Measurements from ENCODE around the gene SYNPR.

SYNPR gene

DNA sequence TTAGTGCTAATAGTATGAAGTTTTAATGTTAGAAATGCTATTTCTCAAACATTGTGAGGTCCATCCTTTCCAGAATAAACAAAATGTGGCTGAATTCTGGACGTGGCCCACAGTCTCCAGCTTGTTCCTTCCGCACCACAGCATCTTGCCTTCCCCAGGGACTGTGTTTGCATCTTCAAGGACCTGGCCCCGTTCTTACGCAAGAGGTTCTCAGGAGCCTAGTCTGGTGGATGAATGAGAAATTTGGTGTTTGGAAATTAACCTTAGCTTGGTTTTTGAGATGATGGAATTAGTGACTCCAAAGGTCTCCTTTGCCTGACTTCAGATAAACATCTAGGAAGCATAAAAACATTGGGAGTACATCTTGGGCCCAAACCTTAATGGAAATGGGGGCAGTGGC, 18.1 kb downstream of the SYNPR start:
- WGBS, 2 experiments, result 70 to 73% methylated on average over 4 of the region's 4 CpGs
- Histone ChIP-seq H3K4me3 (ENCODE audit: insufficient read depth, low read depth, low read length) (no peak overlapping the region), H3K9me3 (ENCODE audit: control insufficient read depth, low read length) (peaks cover 4% of the 10 kb centered on the region), H3K27ac (ENCODE audit: insufficient read depth, low read depth, low read length, poor library complexity, severe bottlenecking) (no peak overlapping the region), H3K27me3 (ENCODE audit: control insufficient read depth, insufficient read depth, low read length, poor library complexity, severe bottlenecking) (no peaks in the 10 kb centered on the region), H3K36me3 (ENCODE audit: control insufficient read depth, insufficient read depth, low read length) (no peaks in the 10 kb centered on the region), H3K4me1 (ENCODE audit: control insufficient read depth, insufficient read depth, low read length) (no peaks in the 10 kb centered on the region)

DNA sequence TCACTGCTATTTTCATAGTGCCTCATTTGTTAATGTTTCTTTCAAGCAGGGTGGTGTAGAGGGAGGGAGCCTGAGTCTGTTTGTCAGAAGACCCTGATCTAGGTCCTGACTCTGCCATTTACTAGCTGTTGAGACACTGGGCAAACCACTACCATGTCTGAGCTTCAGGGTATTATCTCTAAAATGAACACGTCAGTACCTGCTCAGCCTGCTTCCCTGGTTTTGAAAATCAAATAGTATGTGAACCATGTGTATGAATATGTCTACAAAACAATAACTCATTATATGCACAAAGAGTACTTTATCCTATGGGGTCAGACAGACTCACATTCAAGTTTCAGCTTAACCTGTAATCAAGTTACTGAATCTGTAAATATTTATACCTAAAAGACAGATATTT, 25.1 kb downstream of the SYNPR start:
- no peak overlapping the region for H3K4me3 ChIP-seq (ENCODE audit: insufficient read depth, low read depth, low read length)
- H3K36me3 ChIP-seq (ENCODE audit: control insufficient read depth, insufficient read depth, low read length), result no peaks in the 10 kb centered on the region
- no peak overlapping the region for H3K27ac ChIP-seq (ENCODE audit: insufficient read depth, low read depth, low read length, poor library complexity, severe bottlenecking)
- H3K27me3 ChIP-seq (ENCODE audit: control insufficient read depth, insufficient read depth, low read length, poor library complexity, severe bottlenecking), result peaks cover 35% of the 10 kb centered on the region
- WGBS, 2 experiments, result 86 to 100% methylated on average over 1 of the region's 1 CpG
- no peaks in the 10 kb centered on the region for H3K4me1 ChIP-seq (ENCODE audit: control insufficient read depth, insufficient read depth, low read length)
- no peaks in the 10 kb centered on the region for H3K9me3 ChIP-seq (ENCODE audit: control insufficient read depth, low read length)

DNA sequence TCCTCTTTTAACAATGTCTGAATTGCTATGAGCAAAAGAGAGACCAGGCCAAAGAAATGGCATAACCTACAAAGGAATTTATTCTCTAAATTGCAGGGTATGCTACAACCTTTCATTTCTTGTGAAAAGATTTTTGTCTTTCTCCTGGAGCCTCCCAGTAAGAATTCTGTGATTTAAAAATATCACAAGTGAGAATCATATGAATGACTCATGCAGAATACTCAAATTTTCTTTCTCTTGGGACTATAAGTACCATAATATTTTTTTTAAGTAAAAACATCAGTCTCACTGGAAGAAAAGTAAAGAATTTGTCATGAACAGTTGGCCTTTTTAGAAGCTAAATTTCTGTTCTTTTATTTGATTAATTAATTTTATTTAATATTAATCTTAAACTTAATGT, 26.3 kb downstream of the SYNPR start:
- Histone ChIP-seq H3K36me3 (ENCODE audit: control insufficient read depth, insufficient read depth, low read length) (no peaks in the 10 kb centered on the region), H3K27me3 (ENCODE audit: control insufficient read depth, insufficient read depth, low read length, poor library complexity, severe bottlenecking) (peaks cover 47% of the 10 kb centered on the region), H3K4me1 (ENCODE audit: control insufficient read depth, insufficient read depth, low read length) (no peaks in the 10 kb centered on the region), H3K4me3 (ENCODE audit: insufficient read depth, low read depth, low read length) (no peak overlapping the region), H3K9me3 (ENCODE audit: control insufficient read depth, low read length) (no peaks in the 10 kb centered on the region), H3K27ac (ENCODE audit: insufficient read depth, low read depth, low read length, poor library complexity, severe bottlenecking) (no peak overlapping the region)

DNA sequence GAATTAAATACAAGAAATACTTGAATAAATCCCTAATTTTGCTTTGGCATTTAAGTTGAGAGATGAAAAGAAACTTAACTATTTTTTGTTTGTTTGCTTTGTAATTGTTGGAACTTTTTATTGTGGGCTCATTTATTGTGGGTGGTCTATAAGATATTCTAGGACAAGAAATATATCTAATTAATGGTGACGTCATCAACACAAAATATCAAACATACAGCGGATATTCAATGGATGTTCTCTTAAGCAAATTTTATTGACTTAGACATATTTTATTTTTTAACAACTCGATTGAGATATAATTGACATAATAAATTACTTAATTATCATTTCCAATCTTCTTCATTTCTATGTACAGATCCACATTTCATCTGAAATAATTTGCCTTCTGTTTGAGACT, 30.0 kb downstream of the SYNPR start:
- H3K27ac ChIP-seq (ENCODE audit: insufficient read depth, low read depth, low read length, poor library complexity, severe bottlenecking), result no peak overlapping the region
- H3K36me3 ChIP-seq (ENCODE audit: control insufficient read depth, insufficient read depth, low read length), result no peaks in the 10 kb centered on the region
- peaks cover 79% of the 10 kb centered on the region for H3K27me3 ChIP-seq (ENCODE audit: control insufficient read depth, insufficient read depth, low read length, poor library complexity, severe bottlenecking)
- H3K4me3 ChIP-seq (ENCODE audit: insufficient read depth, low read depth, low read length), result no peak overlapping the region
- no peaks in the 10 kb centered on the region for H3K9me3 ChIP-seq (ENCODE audit: control insufficient read depth, low read length)
- WGBS, 2 experiments, result 90% methylated on average over 2 of the region's 3 CpGs; no CpG with 5 or more reads in 1 of the 2 experiments
- H3K4me1 ChIP-seq (ENCODE audit: control insufficient read depth, insufficient read depth, low read length), result no peaks in the 10 kb centered on the region

DNA sequence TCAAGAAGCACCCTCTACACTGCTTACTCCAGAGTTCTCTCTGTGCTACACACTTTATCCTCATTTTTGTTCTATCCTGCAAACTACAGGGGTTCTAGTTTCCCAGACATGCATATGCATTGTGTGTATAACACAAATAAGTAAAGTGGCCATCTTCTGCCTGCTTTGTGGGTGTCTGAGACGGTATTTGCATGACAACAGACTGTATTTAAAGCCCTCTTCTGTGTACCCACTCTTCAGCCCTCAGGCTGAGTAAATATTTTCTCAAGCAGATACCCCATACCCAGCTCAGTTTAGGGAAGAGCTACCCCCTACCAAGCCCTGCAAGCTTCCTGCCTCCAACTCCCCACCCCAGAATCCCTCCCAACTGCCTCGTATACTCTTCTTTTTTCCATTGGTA, 31.7 kb downstream of the SYNPR start:
- Histone ChIP-seq H3K4me3 (ENCODE audit: insufficient read depth, low read depth, low read length) (no peak overlapping the region), H3K36me3 (ENCODE audit: control insufficient read depth, insufficient read depth, low read length) (no peaks in the 10 kb centered on the region), H3K27me3 (ENCODE audit: control insufficient read depth, insufficient read depth, low read length, poor library complexity, severe bottlenecking) (peaks cover 81% of the 10 kb centered on the region), H3K27ac (ENCODE audit: insufficient read depth, low read depth, low read length, poor library complexity, severe bottlenecking) (no peak overlapping the region), H3K9me3 (ENCODE audit: control insufficient read depth, low read length) (no peaks in the 10 kb centered on the region), H3K4me1 (ENCODE audit: control insufficient read depth, insufficient read depth, low read length) (no peaks in the 10 kb centered on the region)
- WGBS, 2 experiments, result 2 to 15% methylated on average over 2 of the region's 2 CpGs

DNA sequence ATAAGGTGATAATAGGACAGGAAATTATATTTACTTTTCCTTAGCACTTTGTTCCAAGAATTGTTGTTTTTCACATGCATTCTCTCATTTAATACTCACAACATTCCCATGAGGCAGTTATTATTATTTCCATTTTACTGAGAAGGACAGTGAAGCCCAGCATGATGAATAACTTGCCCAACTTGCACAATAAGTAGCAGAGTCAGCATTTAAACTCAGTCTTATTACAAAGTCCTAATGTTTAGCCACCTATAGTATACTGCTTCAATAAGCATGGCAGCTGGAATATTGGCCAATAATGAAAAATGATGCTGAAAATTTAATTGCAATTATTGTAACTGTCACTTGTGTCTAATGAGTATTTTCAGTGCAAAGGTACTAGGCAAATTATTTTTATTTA, 45.7 kb downstream of the SYNPR start:
- peaks cover 5% of the 10 kb centered on the region for H3K4me1 ChIP-seq (ENCODE audit: control insufficient read depth, insufficient read depth, low read length)

DNA sequence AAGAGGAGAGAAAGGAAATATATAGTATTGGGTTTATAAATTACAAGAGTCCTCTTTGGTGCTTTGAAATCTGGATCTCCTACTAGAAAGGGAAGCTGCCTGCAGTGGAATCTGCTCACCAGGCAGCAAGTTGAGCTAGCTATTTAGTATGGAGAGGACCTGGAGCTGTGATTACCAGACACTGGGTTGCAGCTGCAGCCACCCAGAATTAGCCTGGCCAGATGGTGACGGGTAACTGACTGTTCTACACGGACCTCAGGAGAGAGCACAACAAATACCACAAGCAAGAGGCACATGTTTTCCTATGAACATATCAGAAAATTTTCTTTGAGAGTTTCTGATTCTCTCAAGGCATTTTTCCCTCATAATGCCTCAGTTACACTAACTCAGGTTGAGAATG, 46.5 kb downstream of the SYNPR start:
- Histone ChIP-seq H3K4me3 (ENCODE audit: insufficient read depth, low read depth, low read length) (no peak overlapping the region), H3K36me3 (ENCODE audit: control insufficient read depth, insufficient read depth, low read length) (no peaks in the 10 kb centered on the region), H3K27ac (ENCODE audit: insufficient read depth, low read depth, low read length, poor library complexity, severe bottlenecking) (no peak overlapping the region), H3K4me1 (ENCODE audit: control insufficient read depth, insufficient read depth, low read length) (peaks cover 5% of the 10 kb centered on the region), H3K9me3 (ENCODE audit: control insufficient read depth, low read length) (no peaks in the 10 kb centered on the region), H3K27me3 (ENCODE audit: control insufficient read depth, insufficient read depth, low read length, poor library complexity, severe bottlenecking) (no peaks in the 10 kb centered on the region)
- WGBS, 2 experiments, result 77 to 85% methylated on average over 2 of the region's 2 CpGs

More for the DNA sequence above, 45.7 kb downstream of the SYNPR start:
- no peaks in the 10 kb centered on the region for H3K9me3 ChIP-seq (ENCODE audit: control insufficient read depth, low read length)
- H3K4me3 ChIP-seq (ENCODE audit: insufficient read depth, low read depth, low read length), result no peak overlapping the region
- no peak overlapping the region for H3K27ac ChIP-seq (ENCODE audit: insufficient read depth, low read depth, low read length, poor library complexity, severe bottlenecking)
- no peaks in the 10 kb centered on the region for H3K27me3 ChIP-seq (ENCODE audit: control insufficient read depth, insufficient read depth, low read length, poor library complexity, severe bottlenecking)
- H3K36me3 ChIP-seq (ENCODE audit: control insufficient read depth, insufficient read depth, low read length), result no peaks in the 10 kb centered on the region

DNA sequence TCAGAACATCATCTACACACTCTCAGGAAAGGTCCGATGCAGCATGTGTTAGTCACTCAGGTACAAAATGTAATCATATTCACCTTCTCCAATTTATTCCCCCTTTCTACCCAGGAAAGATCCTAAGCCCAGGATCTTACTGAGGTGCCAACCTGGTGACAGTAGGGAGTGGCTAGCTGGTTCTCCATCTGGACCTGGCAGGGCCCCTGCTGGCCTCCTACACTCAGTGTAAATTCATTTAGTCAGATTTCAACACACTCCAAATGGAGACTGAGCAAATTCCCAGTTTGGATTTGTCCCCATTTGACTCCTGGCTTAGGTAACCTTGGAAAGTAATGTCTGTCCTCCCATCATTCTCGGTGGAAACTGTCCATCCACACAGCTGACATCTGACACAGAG, 47.3 kb downstream of the SYNPR start:
- no peaks in the 10 kb centered on the region for H3K9me3 ChIP-seq (ENCODE audit: control insufficient read depth, low read length)

DNA sequence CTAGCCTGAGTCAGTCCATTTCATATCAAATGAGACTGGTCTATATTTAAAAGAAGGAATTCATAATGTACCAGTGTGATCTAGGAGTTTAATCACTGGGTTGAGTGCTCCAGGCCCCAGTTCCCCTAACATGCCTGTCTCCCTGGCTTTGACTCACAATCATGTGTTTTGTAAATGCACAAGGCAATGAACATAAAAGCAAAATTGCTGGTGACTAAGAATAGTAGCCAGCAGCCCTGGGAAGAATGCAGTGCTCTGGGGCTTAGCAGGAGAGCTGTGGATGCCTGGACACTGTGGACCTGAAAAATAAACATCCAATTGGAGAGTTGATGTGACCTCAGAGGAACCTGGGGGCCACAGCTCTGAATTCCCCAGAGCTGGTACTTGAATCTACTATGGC, 50.3 kb downstream of the SYNPR start:
- H3K36me3 ChIP-seq (ENCODE audit: control insufficient read depth, insufficient read depth, low read length), result no peaks in the 10 kb centered on the region
- no peaks in the 10 kb centered on the region for H3K27me3 ChIP-seq (ENCODE audit: control insufficient read depth, insufficient read depth, low read length, poor library complexity, severe bottlenecking)
- H3K9me3 ChIP-seq (ENCODE audit: control insufficient read depth, low read length), result no peaks in the 10 kb centered on the region
- no peak overlapping the region for H3K27ac ChIP-seq (ENCODE audit: insufficient read depth, low read depth, low read length, poor library complexity, severe bottlenecking)
- no peaks in the 10 kb centered on the region for H3K4me1 ChIP-seq (ENCODE audit: control insufficient read depth, insufficient read depth, low read length)
- no peak overlapping the region for H3K4me3 ChIP-seq (ENCODE audit: insufficient read depth, low read depth, low read length)

More for the DNA sequence above, 47.3 kb downstream of the SYNPR start:
- WGBS, 2 experiments, result 47 to 49% methylated on average over 2 of the region's 2 CpGs
- Histone ChIP-seq H3K4me1 (ENCODE audit: control insufficient read depth, insufficient read depth, low read length) (peaks cover 5% of the 10 kb centered on the region), H3K27ac (ENCODE audit: insufficient read depth, low read depth, low read length, poor library complexity, severe bottlenecking) (no peak overlapping the region), H3K36me3 (ENCODE audit: control insufficient read depth, insufficient read depth, low read length) (no peaks in the 10 kb centered on the region), H3K27me3 (ENCODE audit: control insufficient read depth, insufficient read depth, low read length, poor library complexity, severe bottlenecking) (no peaks in the 10 kb centered on the region), H3K4me3 (ENCODE audit: insufficient read depth, low read depth, low read length) (no peak overlapping the region)

DNA sequence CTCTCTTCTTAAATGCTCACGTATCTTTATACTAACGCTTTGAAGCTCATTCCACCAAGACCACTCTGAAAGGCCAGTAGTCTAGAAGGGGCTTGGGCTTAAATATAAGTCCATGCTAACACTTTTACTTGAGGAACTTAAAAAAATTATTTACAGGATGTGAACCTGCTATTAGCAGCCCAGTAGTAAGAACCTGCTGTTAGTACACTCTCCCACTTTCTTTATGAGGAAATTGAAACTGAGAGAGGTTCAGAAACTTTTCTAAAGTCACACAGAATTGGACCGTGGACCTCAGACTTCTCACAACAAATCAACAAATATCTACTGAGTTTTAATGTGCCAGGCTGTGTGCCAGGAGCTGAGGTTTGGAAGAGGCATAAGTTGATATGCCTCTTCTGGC, 53.4 kb downstream of the SYNPR start:
- H3K9me3 ChIP-seq (ENCODE audit: control insufficient read depth, low read length), result no peaks in the 10 kb centered on the region
- H3K36me3 ChIP-seq (ENCODE audit: control insufficient read depth, insufficient read depth, low read length), result no peaks in the 10 kb centered on the region
- no peaks in the 10 kb centered on the region for H3K27me3 ChIP-seq (ENCODE audit: control insufficient read depth, insufficient read depth, low read length, poor library complexity, severe bottlenecking)
- H3K4me3 ChIP-seq (ENCODE audit: insufficient read depth, low read depth, low read length), result no peak overlapping the region
- no peak overlapping the region for H3K27ac ChIP-seq (ENCODE audit: insufficient read depth, low read depth, low read length, poor library complexity, severe bottlenecking)
- 80 to 97% methylated on average over 2 to 3 of the region's 3 CpGs for WGBS, 2 experiments
- H3K4me1 ChIP-seq (ENCODE audit: control insufficient read depth, insufficient read depth, low read length), result no peaks in the 10 kb centered on the region

DNA sequence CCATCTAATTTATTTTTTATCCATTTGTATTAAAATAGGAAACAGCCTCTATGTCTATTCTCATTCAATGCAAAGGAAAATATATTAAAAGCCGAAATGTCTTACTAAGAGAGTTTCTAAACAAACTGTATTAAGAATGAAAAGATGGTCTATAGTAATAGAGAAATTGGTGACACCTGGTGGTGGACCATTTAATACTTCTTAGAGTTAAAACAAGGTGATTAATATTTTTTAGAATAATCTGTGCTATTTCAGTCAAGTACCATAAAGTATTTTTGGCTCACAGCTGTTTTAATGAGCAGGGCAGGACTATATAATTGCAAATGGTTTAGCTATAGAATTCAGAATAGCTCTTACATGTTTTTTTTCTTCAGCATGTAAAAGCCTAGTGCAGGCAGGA, 55.7 kb downstream of the SYNPR start:
- no peak overlapping the region for H3K27ac ChIP-seq (ENCODE audit: insufficient read depth, low read depth, low read length, poor library complexity, severe bottlenecking)
- H3K4me3 ChIP-seq (ENCODE audit: insufficient read depth, low read depth, low read length), result no peak overlapping the region
- no peaks in the 10 kb centered on the region for H3K4me1 ChIP-seq (ENCODE audit: control insufficient read depth, insufficient read depth, low read length)
- H3K36me3 ChIP-seq (ENCODE audit: control insufficient read depth, insufficient read depth, low read length), result no peaks in the 10 kb centered on the region
- WGBS, 2 experiments, result 100% methylated on average over 1 of the region's 1 CpG; no CpG with 5 or more reads in 1 of the 2 experiments
- H3K27me3 ChIP-seq (ENCODE audit: control insufficient read depth, insufficient read depth, low read length, poor library complexity, severe bottlenecking), result no peaks in the 10 kb centered on the region
- H3K9me3 ChIP-seq (ENCODE audit: control insufficient read depth, low read length), result no peaks in the 10 kb centered on the region
